ENCODE results near the gene SYMPK.
A peak's percentile ranks its signal among the peaks of the same experiment; 100 is the strongest.

SYMPK gene

GRCh38 chr19:45785097-45785496 is 77.8 kb downstream of the SYMPK start:
- H3K4me1 ChIP-seq (ENCODE audit: control insufficient read depth in 1 of 2, insufficient read depth in 2 of 2, low read length in 2 of 2), result peaks cover 22 to 24% of the 10 kb centered on the region in 2 experiments
- no peak overlapping the region for H3K4me3 ChIP-seq (ENCODE audit: low read depth, low read length)
- H4K12ac ChIP-seq (ENCODE audit: low read depth, low read length), result no peak overlapping the region
- H3K36me3 ChIP-seq (ENCODE audit: control insufficient read depth in 1 of 2, insufficient read depth in 2 of 2, low read length in 2 of 2), result peaks cover 48% of the 10 kb centered on the region in 2 experiments
- no peaks in the 10 kb centered on the region for H3K27me3 ChIP-seq (ENCODE audit: insufficient read depth, low read length)
- no peak overlapping the region for H2AK5ac ChIP-seq (ENCODE audit: low read length)
- no peak overlapping the region for H3K4me2 ChIP-seq (ENCODE audit: low read length)
- H2AFZ ChIP-seq (ENCODE audit: insufficient read depth, low read length, poor library complexity), result no peak overlapping the region
- H2BK120ac ChIP-seq (ENCODE audit: insufficient read depth, low read length, poor library complexity), result no peak overlapping the region
- H4K91ac ChIP-seq (ENCODE audit: low read depth, low read length), result no peak overlapping the region
- no peaks in the 10 kb centered on the region for H3K79me2 ChIP-seq (ENCODE audit: control insufficient read depth, insufficient read depth, low read length, poor library complexity)
- H3K79me1 ChIP-seq (ENCODE audit: low read length), result peaks cover 8% of the 10 kb centered on the region
- H3K27ac ChIP-seq (ENCODE audit: low read depth, low read length), result no peak overlapping the region
- no peak for DNase-seq
- no CpG with 5 or more reads among the region's 5 CpGs for WGBS (ENCODE audit: extremely low coverage, insufficient coverage, insufficient read length)
- H3K4ac ChIP-seq (ENCODE audit: low read depth, low read length), result no peak overlapping the region
- H3K9me3 ChIP-seq (ENCODE audit: insufficient read depth, low read depth, low read length), result no peaks in the 10 kb centered on the region
- no peak overlapping the region for H4K8ac ChIP-seq (ENCODE audit: low read depth, low read length)
- no peak overlapping the region for H3K23ac ChIP-seq (ENCODE audit: low read length)
- no peak overlapping the region for H2BK12ac ChIP-seq (ENCODE audit: low read length)
- no peak overlapping the region for H3K9ac ChIP-seq (ENCODE audit: low read length)
- no peak overlapping the region for H3K18ac ChIP-seq (ENCODE audit: low read length)
- H3K14ac ChIP-seq (ENCODE audit: low read length), result no peak overlapping the region
- H2BK5ac ChIP-seq (ENCODE audit: low read depth, low read length, poor library complexity), result no peak overlapping the region

- H3K4ac ChIP-seq (ENCODE audit: low read depth, low read length), result no peak overlapping the region
- H2BK12ac ChIP-seq (ENCODE audit: low read length), result no peak overlapping the region
- no peak overlapping the region for H3K14ac ChIP-seq (ENCODE audit: low read length)
- H3K9ac ChIP-seq (ENCODE audit: low read length), result no peak overlapping the region
- DNase-seq, result no peak
- H3K79me2 ChIP-seq (ENCODE audit: control insufficient read depth, insufficient read depth, low read length, poor library complexity), result no peaks in the 10 kb centered on the region
- no peak overlapping the region for H2AK5ac ChIP-seq (ENCODE audit: low read length)
- no peak overlapping the region for H3K27ac ChIP-seq (ENCODE audit: low read depth, low read length)
- no peak overlapping the region for H2AFZ ChIP-seq (ENCODE audit: insufficient read depth, low read length, poor library complexity)
- peaks cover 43% of the 10 kb centered on the region in 2 experiments for H3K36me3 ChIP-seq (ENCODE audit: control insufficient read depth in 1 of 2, insufficient read depth in 2 of 2, low read length in 2 of 2)
- no CpG with 5 or more reads among the region's 4 CpGs for WGBS (ENCODE audit: extremely low coverage, insufficient coverage, insufficient read length)
- H2BK5ac ChIP-seq (ENCODE audit: low read depth, low read length, poor library complexity), result no peak overlapping the region
- H4K91ac ChIP-seq (ENCODE audit: low read depth, low read length), result no peak overlapping the region
- peaks cover 8% of the 10 kb centered on the region for H3K79me1 ChIP-seq (ENCODE audit: low read length)
- H3K4me1 ChIP-seq (ENCODE audit: control insufficient read depth in 1 of 2, insufficient read depth in 2 of 2, low read length in 2 of 2), result peaks cover 27 to 33% of the 10 kb centered on the region in 2 experiments
- no peaks in the 10 kb centered on the region for H3K9me3 ChIP-seq (ENCODE audit: insufficient read depth, low read depth, low read length)
- H4K12ac ChIP-seq (ENCODE audit: low read depth, low read length), result no peak overlapping the region
- H3K27me3 ChIP-seq (ENCODE audit: insufficient read depth, low read length), result no peaks in the 10 kb centered on the region
- no peak overlapping the region for H4K8ac ChIP-seq (ENCODE audit: low read depth, low read length)
- no peak overlapping the region for H3K4me3 ChIP-seq (ENCODE audit: low read depth, low read length)
- H3K4me2 ChIP-seq (ENCODE audit: low read length), result no peak overlapping the region
- no peak overlapping the region for H3K18ac ChIP-seq (ENCODE audit: low read length)
- H2BK120ac ChIP-seq (ENCODE audit: insufficient read depth, low read length, poor library complexity), result no peak overlapping the region
- H3K23ac ChIP-seq (ENCODE audit: low read length), result no peak overlapping the region
Observed at GRCh38 chr19:45784096-45784495, 78.9 kb downstream of the SYMPK start.

- Histone ChIP-seq H2BK12ac (ENCODE audit: low read length) (peak overlapping the region; percentile 10), H4K91ac (ENCODE audit: low read depth, low read length) (no peak overlapping the region), H4K12ac (ENCODE audit: low read depth, low read length) (peak overlapping the region; percentile 26), H3K9ac (ENCODE audit: low read length) (no peak overlapping the region), H3K18ac (ENCODE audit: low read length) (peak overlapping the region; percentile 47), H3K79me2 (ENCODE audit: control insufficient read depth, insufficient read depth, low read length, poor library complexity) (no peaks in the 10 kb centered on the region), H3K4me2 (ENCODE audit: low read length) (peak overlapping the region; percentile 53), H3K4me3 (ENCODE audit: low read depth, low read length) (no peak overlapping the region), H3K79me1 (ENCODE audit: low read length) (peaks cover 8% of the 10 kb centered on the region), H3K27ac (ENCODE audit: low read depth, low read length) (peak overlapping the region; percentile 63), H2BK5ac (ENCODE audit: low read depth, low read length, poor library complexity) (peak overlapping the region; percentile 43), H3K27me3 (ENCODE audit: insufficient read depth, low read length) (no peaks in the 10 kb centered on the region), H3K23ac (ENCODE audit: low read length) (no peak overlapping the region), H3K4ac (ENCODE audit: low read depth, low read length) (no peak overlapping the region), H4K8ac (ENCODE audit: low read depth, low read length) (peak overlapping the region; percentile 51), H3K14ac (ENCODE audit: low read length) (peak overlapping the region; percentile 34), H3K4me1 (ENCODE audit: control insufficient read depth in 1 of 2, insufficient read depth in 2 of 2, low read length in 2 of 2) (peaks cover 27 to 33% of the 10 kb centered on the region in 2 experiments), H2BK120ac (ENCODE audit: insufficient read depth, low read length, poor library complexity) (peak overlapping the region; percentile 39), H3K36me3 (ENCODE audit: control insufficient read depth in 1 of 2, insufficient read depth in 2 of 2, low read length in 2 of 2) (peaks cover 37 to 39% of the 10 kb centered on the region in 2 experiments), H2AFZ (ENCODE audit: insufficient read depth, low read length, poor library complexity) (no peak overlapping the region), H3K9me3 (ENCODE audit: insufficient read depth, low read depth, low read length) (no peaks in the 10 kb centered on the region), H2AK5ac (ENCODE audit: low read length) (peak overlapping the region; percentile 25)
- peak in 1 of 2 donors; percentile 44 for DNase-seq
- no CpG with 5 or more reads among the region's 26 CpGs for WGBS (ENCODE audit: extremely low coverage, insufficient coverage, insufficient read length)
Observed at GRCh38 chr19:45782820-45783785, 79.8 kb downstream of the SYMPK start.

GRCh38 chr19:45782162-45782691 is 80.7 kb downstream of the SYMPK start, which contains the start of gene DMPK:
Gene DMPK (minus strand): TSS chr19:45782490. CDS start chr19:45782352, 138 bp downstream.
- peak within 1 kb of the TSS; percentile 15 for H4K91ac ChIP-seq (ENCODE audit: low read depth, low read length)
- no peak within 1 kb of the TSS for H3K4ac ChIP-seq (ENCODE audit: low read depth, low read length)
- peak within 1 kb of the TSS; percentile 26 for H4K12ac ChIP-seq (ENCODE audit: low read depth, low read length)
- peak within 1 kb of the TSS; percentile 43 for H2BK5ac ChIP-seq (ENCODE audit: low read depth, low read length, poor library complexity)
- H3K23ac ChIP-seq (ENCODE audit: low read length), result no peak within 1 kb of the TSS
- no peak within 1 kb of the TSS for H3K4me3 ChIP-seq (ENCODE audit: low read depth, low read length)
- no peak for DNase-seq
- H3K36me3 ChIP-seq (ENCODE audit: control insufficient read depth in 1 of 2, insufficient read depth in 2 of 2, low read length in 2 of 2), result peaks cover 40 to 45% of the 10 kb centered on the region in 2 experiments
- H3K79me1 ChIP-seq (ENCODE audit: low read length), result peaks cover 8% of the 10 kb centered on the region
- peak within 1 kb of the TSS; percentile 51 for H4K8ac ChIP-seq (ENCODE audit: low read depth, low read length)
- peaks cover 27 to 33% of the 10 kb centered on the region in 2 experiments for H3K4me1 ChIP-seq (ENCODE audit: control insufficient read depth in 1 of 2, insufficient read depth in 2 of 2, low read length in 2 of 2)
- WGBS (ENCODE audit: extremely low coverage, insufficient coverage, insufficient read length), result no CpG with 5 or more reads among the region's 18 CpGs
- peak within 1 kb of the TSS; percentile 39 for H2BK120ac ChIP-seq (ENCODE audit: insufficient read depth, low read length, poor library complexity)
- H3K27me3 ChIP-seq (ENCODE audit: insufficient read depth, low read length), result no peaks in the 10 kb centered on the region
- peak within 1 kb of the TSS; percentile 63 for H3K27ac ChIP-seq (ENCODE audit: low read depth, low read length)
- H3K14ac ChIP-seq (ENCODE audit: low read length), result peak within 1 kb of the TSS; percentile 34
- peak within 1 kb of the TSS; percentile 53 for H3K4me2 ChIP-seq (ENCODE audit: low read length)
- peak within 1 kb of the TSS; percentile 47 for H3K18ac ChIP-seq (ENCODE audit: low read length)
- H2AFZ ChIP-seq (ENCODE audit: insufficient read depth, low read length, poor library complexity), result no peak within 1 kb of the TSS
- H2BK12ac ChIP-seq (ENCODE audit: low read length), result peak within 1 kb of the TSS; percentile 10
- H2AK5ac ChIP-seq (ENCODE audit: low read length), result peak within 1 kb of the TSS; percentile 25
- H3K9me3 ChIP-seq (ENCODE audit: insufficient read depth, low read depth, low read length), result no peaks in the 10 kb centered on the region
- no peak within 1 kb of the TSS for H3K9ac ChIP-seq (ENCODE audit: low read length)
- H3K79me2 ChIP-seq (ENCODE audit: control insufficient read depth, insufficient read depth, low read length, poor library complexity), result no peaks in the 10 kb centered on the region
